ENCODE data around the gene SLC7A7.
"Not testable (repeated sequence)": the region's sequence is repeated elsewhere in the genome, so short reads cannot be mapped to it uniquely, and the experiment has no call there.

Gene SLC7A7

GRCh38 chr14:22748206-22748605 is 67.0 kb downstream of the SLC7A7 start:
- no peak for FAIRE-seq

GRCh38 chr14:22747769-22748168 is 67.5 kb downstream of the SLC7A7 start:
- no peak for FAIRE-seq

- no peak for FAIRE-seq
Measured at GRCh38 chr14:22740020-22740419, 75.2 kb downstream of the SLC7A7 start.

- FAIRE-seq: no peak
Measured at GRCh38 chr14:22739423-22739822, 75.8 kb downstream of the SLC7A7 start.

- FAIRE-seq: no peak
Measured at GRCh38 chr14:22737052-22737451, 78.2 kb downstream of the SLC7A7 start.

- not testable (repeated sequence) for FAIRE-seq
Measured at GRCh38 chr14:22736384-22736783, 78.9 kb downstream of the SLC7A7 start.

GRCh38 chr14:22735096-22735495 is 80.1 kb downstream of the SLC7A7 start:
- no peak for FAIRE-seq

GRCh38 chr14:22733829-22734228 is 81.4 kb downstream of the SLC7A7 start:
- no peak for FAIRE-seq

GRCh38 chr14:22732062-22732461 is 83.2 kb downstream of the SLC7A7 start:
- FAIRE-seq: not testable (repeated sequence)

GRCh38 chr14:22726012-22726411 is 89.2 kb downstream of the SLC7A7 start:
- no peak for FAIRE-seq

- not testable (repeated sequence) for FAIRE-seq
Measured at GRCh38 chr14:22725374-22725773, 89.9 kb downstream of the SLC7A7 start.

- FAIRE-seq: not testable (repeated sequence)
Measured at GRCh38 chr14:22724847-22725246, 90.4 kb downstream of the SLC7A7 start.

- FAIRE-seq: no peak
Measured at GRCh38 chr14:22723815-22724214, 91.4 kb downstream of the SLC7A7 start.

All from G401.6 (cell line).